Measurements from ENCODE around the gene EMILIN1. TPM values are rescaled to one million over a fixed set of nuclear protein-coding genes. Genes with fewer than 3 reads are reported as not detected.

EMILIN1 gene
- total RNA-seq (2022; extraction: Qiagen RNA extraction) = 0.21 to 0.56 TPM (median 0.46 TPM) in 5 replicates

GRCh38 chr2:27078267-27079194, at the start of gene EMILIN1:
Gene EMILIN1, plus strand, starts transcription at chr2:27078615. Its CDS starts 451 bp downstream, at chr2:27079066.

GRCh38 chr2:27032495-27033252, 45.7 kb upstream of the EMILIN1 start, which contains the start of gene TMEM214:
Gene TMEM214, plus strand, starts transcription at chr2:27032965. Its CDS starts 51 bp downstream, at chr2:27033016.

GRCh38 chr2:27050996-27051901, 27.2 kb upstream of the EMILIN1 start, which contains the start of gene AGBL5:
Gene AGBL5, plus strand, starts transcription at chr2:27051668. Its CDS starts 1,291 bp downstream, at chr2:27052959.

GRCh38 chr2:27071277-27071989, 7.0 kb upstream of the EMILIN1 start, which contains the start of gene OST4:
Gene OST4, minus strand, starts transcription at chr2:27071654.

GRCh38 chr2:27086724-27087593, 8.5 kb downstream of the EMILIN1 start, which contains the start of gene KHK:
Gene KHK, plus strand, starts transcription at chr2:27086772. Its CDS starts 488 bp downstream, at chr2:27087260.

GRCh38 chr2:27118525-27119329, 40.3 kb downstream of the EMILIN1 start, which contains the start of gene CGREF1:
Gene CGREF1, minus strand, starts transcription at chr2:27119128. Its CDS starts 14,762 bp downstream, at chr2:27104366.

GRCh38 chr2:27123302-27124150, 45.1 kb downstream of the EMILIN1 start, which contains the start of gene ABHD1:
Gene ABHD1, plus strand, starts transcription at chr2:27123815. Its CDS starts 134 bp downstream, at chr2:27123949.

GRCh38 chr2:27133905-27134780, 55.7 kb downstream of the EMILIN1 start, which contains the start of gene PREB:
Gene PREB, minus strand, starts transcription at chr2:27134636. Its CDS starts 215 bp downstream, at chr2:27134421.

Other genes with a start within 250 kb of the EMILIN1 start
- 4.1 to 5.6 TPM (median 5.2 TPM) in 5 replicates for gene DPYSL5, start 230.5 kb upstream of the EMILIN1 start, total RNA-seq (2022; extraction: Qiagen RNA extraction)
- 9.1 to 11.4 TPM (median 9.9 TPM) in 5 replicates for gene MAPRE3, start 108.0 kb upstream of the EMILIN1 start, total RNA-seq (2022; extraction: Qiagen RNA extraction)
- 57.8 to 71.3 TPM (median 65.2 TPM) in 5 replicates for gene TMEM214, start 45.6 kb upstream of the EMILIN1 start, total RNA-seq (2022; extraction: Qiagen RNA extraction)
- gene AGBL5, start 26.9 kb upstream of the EMILIN1 start, total RNA-seq (2022; extraction: Qiagen RNA extraction) = 29.1 to 31.8 TPM (median 31.1 TPM) in 5 replicates
- 548 to 576 TPM (median 560 TPM) in 5 replicates for gene OST4, start 7.0 kb upstream of the EMILIN1 start, total RNA-seq (2022; extraction: Qiagen RNA extraction)
- gene KHK, start 8.2 kb downstream of the EMILIN1 start, total RNA-seq (2022; extraction: Qiagen RNA extraction) = 7.2 to 11.4 TPM (median 9.8 TPM) in 5 replicates
- 6.8 to 7.9 TPM (median 7.3 TPM) in 5 replicates for gene CGREF1, start 40.5 kb downstream of the EMILIN1 start, total RNA-seq (2022; extraction: Qiagen RNA extraction)
- 1.3 to 1.6 TPM (median 1.3 TPM) in 5 replicates for gene ABHD1, start 45.2 kb downstream of the EMILIN1 start, total RNA-seq (2022; extraction: Qiagen RNA extraction)
- 44.7 to 60.6 TPM (median 57.0 TPM) in 5 replicates for gene PREB, start 56.0 kb downstream of the EMILIN1 start, total RNA-seq (2022; extraction: Qiagen RNA extraction)
- not detected in 5 replicates for gene PRR30, start 60.8 kb downstream of the EMILIN1 start, total RNA-seq (2022; extraction: Qiagen RNA extraction)
- gene TCF23, start 70.4 kb downstream of the EMILIN1 start, total RNA-seq (2022; extraction: Qiagen RNA extraction) = not detected in 5 replicates
- 211 to 221 TPM (median 213 TPM) in 5 replicates for gene ATRAID, start 133.4 kb downstream of the EMILIN1 start, total RNA-seq (2022; extraction: Qiagen RNA extraction)
- gene SLC5A6, start 133.7 kb downstream of the EMILIN1 start, total RNA-seq (2022; extraction: Qiagen RNA extraction) = 56.8 to 66.0 TPM (median 63.6 TPM) in 5 replicates
- gene CAD, start 138.8 kb downstream of the EMILIN1 start, total RNA-seq (2022; extraction: Qiagen RNA extraction) = 49.7 to 63.9 TPM (median 61.7 TPM) in 5 replicates
- 2.6 to 3.4 TPM (median 3.2 TPM) in 5 replicates for gene SLC30A3, start 184.4 kb downstream of the EMILIN1 start, total RNA-seq (2022; extraction: Qiagen RNA extraction)
- gene DNAJC5G, start 196.8 kb downstream of the EMILIN1 start, total RNA-seq (2022; extraction: Qiagen RNA extraction) = not detected in 5 replicates
- gene TRIM54, start 203.8 kb downstream of the EMILIN1 start, total RNA-seq (2022; extraction: Qiagen RNA extraction) = 0.82 to 1.2 TPM (median 0.95 TPM) in 5 replicates
- gene UCN, start 229.8 kb downstream of the EMILIN1 start, total RNA-seq (2022; extraction: Qiagen RNA extraction) = 1.2 to 2.5 TPM (median 1.8 TPM) in 5 replicates
- 71.0 to 91.6 TPM (median 84.4 TPM) in 5 replicates for gene MPV17, start 244.5 kb downstream of the EMILIN1 start, total RNA-seq (2022; extraction: Qiagen RNA extraction)

Measured in A549 treated with AZD2906 at 1 μM for 4 hours (cell line).